Thoracic aorta (tissue), 2 donors: ENCODE results near the gene SLC2A11. TPM values are rescaled to one million over a fixed set of nuclear protein-coding genes. Genes with fewer than 3 reads are reported as not detected.

Source experiments
- ATAC-seq: fragments of 150-250 bp; one replicate; pipeline ENCODE4 v1.8.0; 2017; ENCODE audit warnings: low read depth; ENCODE audit not compliant: insufficient number of reproducible peaks, low FRiP score
- DNase-seq: peaks from one replicate; pipeline ENCODE4 v3.0.0-alpha.2; 2020; ENCODE audit warnings: low spot score
- H3K27ac ChIP-seq, 2 donors: fragments of 200-600 bp; sonication (generic); 1 replicate in 1 of 2; 2 replicates in 1 of 2; pipeline ENCODE4 v1.5.1; 2016; ENCODE audit warnings: mild to moderate bottlenecking in 2 of 2, moderate library complexity in 2 of 2
- H3K27me3 ChIP-seq: fragments of 200-600 bp; sonication (generic); replicated peaks from 2 replicates; pipeline ENCODE4 v1.6.0; 2016; ENCODE audit warnings: mild to moderate bottlenecking; ENCODE audit not compliant: insufficient read depth
- H3K36me3 ChIP-seq: fragments of 200-600 bp; sonication (generic); one replicate; pipeline ENCODE4 v1.5.1; 2016
- H3K4me1 ChIP-seq, 2 donors: fragments of 200-600 bp; sonication (generic); 1 replicate in 1 of 2; 2 replicates in 1 of 2; pipeline versions ENCODE4 v1.5.1 to v1.6.0; 2016; ENCODE audit warnings: low read depth in 2 of 2, mild to moderate bottlenecking in 1 of 2; ENCODE audit not compliant: control insufficient read depth in 1 of 2
- H3K4me3 ChIP-seq: fragments of 200-600 bp; sonication (generic); 2 replicates; pipeline ENCODE4 v1.5.1; 2016; ENCODE audit warnings: mild to moderate bottlenecking
- H3K9me3 ChIP-seq: fragments of 200-600 bp; sonication (generic); 2 replicates; pipeline ENCODE4 v1.5.1; 2016
- CTCF ChIP-seq: fragments of 200-600 bp; sonication (generic); IDR thresholded peaks from one replicate; pipeline ENCODE4 v1.5.1; 2019; ENCODE audit warnings: antibody characterized with exemption
- total RNA-seq, 2 donors: library from RNA; depleted of rRNA; stranded (reverse); fragments of >200 nt; gene quantifications; one replicate each; pipeline versions ENCODE4 v1.1.0 to v1.2.3, GENCODE V29; 2016

Gene SLC2A11
- total RNA-seq, 2 donors from 2014 or later, result 9.2 to 25.5 TPM

- Histone ChIP-seq H3K4me3 (no peak overlapping the region), H3K36me3 (no peaks in the 10 kb centered on the region), H3K27me3 (no peaks in the 10 kb centered on the region), H3K9me3 (no peaks in the 10 kb centered on the region), H3K27ac (peak overlapping the region in 1 of 2 donors; percentile 84), H3K4me1 (peaks cover 3 to 28% of the 10 kb centered on the region in 2 donors)
- TF ChIP-seq CTCF, result no peak
- DNase-seq (no peak), ATAC-seq (no peak)
Measured at GRCh38 chr22:23889620-23890019, 31.9 kb downstream of the SLC2A11 start.

- H3K27me3 ChIP-seq, result no peaks in the 10 kb centered on the region
- ATAC-seq (no peak), DNase-seq (no peak)
- TF ChIP-seq CTCF, result no peak
- peaks cover 3% of the 10 kb centered on the region for H3K36me3 ChIP-seq
- H3K9me3 ChIP-seq, result no peaks in the 10 kb centered on the region
- no peak overlapping the region for H3K4me3 ChIP-seq
- peaks cover 9 to 42% of the 10 kb centered on the region in 2 donors for H3K4me1 ChIP-seq
- H3K27ac ChIP-seq, result no peak overlapping the region
Measured at GRCh38 chr22:23891726-23892125, 34.1 kb downstream of the SLC2A11 start.

- no peak for TF ChIP-seq CTCF
- Histone ChIP-seq H3K9me3 (no peaks in the 10 kb centered on the region), H3K27ac (no peak overlapping the region), H3K27me3 (no peaks in the 10 kb centered on the region), H3K36me3 (peaks cover 3% of the 10 kb centered on the region), H3K4me3 (no peak overlapping the region), H3K4me1 (peaks cover 9 to 42% of the 10 kb centered on the region in 2 donors)
- DNase-seq (no peak), ATAC-seq (no peak)
Measured at GRCh38 chr22:23892130-23892529, 34.5 kb downstream of the SLC2A11 start.

- ATAC-seq (no peak), DNase-seq (no peak)
- H3K27me3 ChIP-seq, result no peaks in the 10 kb centered on the region
- H3K4me1 ChIP-seq, result peaks cover 9 to 41% of the 10 kb centered on the region in 2 donors
- peaks cover 3% of the 10 kb centered on the region for H3K36me3 ChIP-seq
- no peak overlapping the region for H3K27ac ChIP-seq
- H3K4me3 ChIP-seq, result no peak overlapping the region
- TF ChIP-seq CTCF, result no peak
- H3K9me3 ChIP-seq, result no peaks in the 10 kb centered on the region
Measured at GRCh38 chr22:23892706-23893105, 35.0 kb downstream of the SLC2A11 start.

- peaks cover 3% of the 10 kb centered on the region for H3K36me3 ChIP-seq
- DNase-seq (no peak), ATAC-seq (no peak)
- H3K4me1 ChIP-seq, result peaks cover 9 to 35% of the 10 kb centered on the region in 2 donors
- H3K9me3 ChIP-seq, result no peaks in the 10 kb centered on the region
- no peaks in the 10 kb centered on the region for H3K27me3 ChIP-seq
- H3K27ac ChIP-seq, result peak overlapping the region; percentile 93 to 96
- TF ChIP-seq CTCF, result no peak
- H3K4me3 ChIP-seq, result peak overlapping the region; percentile 94
Measured at GRCh38 chr22:23893121-23893944, 35.7 kb downstream of the SLC2A11 start.
